ENCODE results near the gene ATXN1. TPM values are rescaled to one million over a fixed set of nuclear protein-coding genes. Genes with fewer than 3 reads are reported as not detected.

ATXN1 gene
- total and polyA plus RNA-seq, 2 experiments from 2014 or later = 4.8 to 9.1 TPM

GRCh38 chr6:16475494-16475781, 285.8 kb downstream of the ATXN1 start (continued):
- no peak for TF ChIP-seq ZNF462 (CRISPR knock-in tag; IDR thresholded peaks at IDR 0.05)
- TF ChIP-seq JUNB (IDR thresholded peaks at IDR 0.05; ENCODE audit: unreplicated experiment) = no peak
- no peak for TF ChIP-seq ZNF331 (CRISPR knock-in tag; IDR thresholded peaks at IDR 0.05; ENCODE audit: low read depth)

DNA sequence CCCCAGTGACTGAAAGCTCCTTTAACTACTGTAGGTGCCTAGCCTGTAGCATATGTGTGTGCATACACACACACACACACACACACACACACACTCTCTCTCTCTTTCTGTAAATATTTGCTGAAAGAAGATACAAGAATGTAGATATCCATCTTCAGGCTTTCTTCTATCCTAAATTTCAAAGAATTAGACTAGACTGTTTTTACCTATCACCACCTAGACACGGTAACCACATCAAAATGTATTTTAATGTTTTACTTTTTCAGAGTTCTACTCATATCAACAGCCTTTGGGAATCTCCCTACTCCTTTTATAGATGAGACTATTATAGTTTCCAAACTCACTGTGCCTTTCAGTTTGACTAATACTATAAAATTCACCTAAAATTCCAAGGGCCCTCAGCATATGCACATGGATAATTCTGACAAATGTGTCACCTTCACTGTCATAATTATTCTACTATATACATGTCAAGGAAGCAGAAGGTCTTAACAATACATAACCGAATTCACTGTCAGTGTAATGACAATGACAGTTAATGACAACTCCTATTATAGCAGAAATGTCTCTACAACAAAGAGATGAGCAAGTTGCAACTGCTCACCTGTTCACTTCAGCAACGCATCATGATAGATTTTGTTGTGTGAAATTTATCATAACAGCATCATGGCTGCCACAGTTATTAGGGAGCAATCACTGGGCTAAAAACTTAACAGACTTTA, 286.3 kb downstream of the ATXN1 start:
- peaks cover 1% of the 10 kb centered on the region for H3K27me3 Mint-ChIP-seq (ENCODE audit: insufficient read depth, low read depth, poor library complexity)
- no peaks in the 10 kb centered on the region for H4K20me1 ChIP-seq (replicated peaks; ENCODE audit: insufficient read depth)
- no peaks in the 10 kb centered on the region for H3K36me3 Mint-ChIP-seq (ENCODE audit: low read depth)
- ATAC-seq = no peak
- no peak for DNase-seq (ENCODE audit: low spot score)
- H3K27ac ChIP-seq (ENCODE audit: low read depth) = no peak overlapping the region
- H3K9me3 Mint-ChIP-seq = no peaks in the 10 kb centered on the region
- H3K27ac Mint-ChIP-seq = no peak overlapping the region
- no peak overlapping the region for H3K4me3 Mint-ChIP-seq
- H3K4me1 Mint-ChIP-seq = peaks cover 3% of the 10 kb centered on the region; the same call in 1 of the 3 replicates
- H3K79me2 ChIP-seq (replicated peaks; ENCODE audit: insufficient read depth) = no peaks in the 10 kb centered on the region
- H3K4me2 ChIP-seq = no peak overlapping the region
- H3K4me1 ChIP-seq (ENCODE audit: insufficient read depth) = no peaks in the 10 kb centered on the region
- no peaks in the 10 kb centered on the region for H3K27me3 ChIP-seq (ENCODE audit: insufficient read depth)
- no peaks in the 10 kb centered on the region for H3K36me3 ChIP-seq (ENCODE audit: insufficient read depth)
- no peak overlapping the region for H2AFZ ChIP-seq
- H3K4me3 ChIP-seq = no peak overlapping the region
- no peaks in the 10 kb centered on the region for H3F3A ChIP-seq (replicated peaks; ENCODE audit: low read depth)
- no peaks in the 10 kb centered on the region for H3K9me2 ChIP-seq (ENCODE audit: insufficient read depth)
- TF ChIP-seq EZH2 (IDR thresholded peaks at IDR 0.05; ENCODE audit: low read depth, unreplicated experiment) (no peak), EZH2phosphoT487 (IDR thresholded peaks at IDR 0.05; ENCODE audit: unreplicated experiment) (no peak), POLR2AphosphoS5 (IDR thresholded peaks at IDR 0.05; ENCODE audit: low read depth) (no peak), REST (IDR thresholded peaks at IDR 0.05; ENCODE audit: unreplicated experiment) (no peak), NANOG (IDR thresholded peaks at IDR 0.05; ENCODE audit: borderline replicate concordance) (no peak), STAT1 (IDR thresholded peaks at IDR 0.05; ENCODE audit: unreplicated experiment) (no peak), ZNF331 (CRISPR knock-in tag; IDR thresholded peaks at IDR 0.05; ENCODE audit: low read depth) (no peak), ZNF114 (CRISPR knock-in tag; IDR thresholded peaks at IDR 0.05) (no peak), JUNB (IDR thresholded peaks at IDR 0.05; ENCODE audit: unreplicated experiment) (no peak)
- TF ChIP-seq, protein P1, sequence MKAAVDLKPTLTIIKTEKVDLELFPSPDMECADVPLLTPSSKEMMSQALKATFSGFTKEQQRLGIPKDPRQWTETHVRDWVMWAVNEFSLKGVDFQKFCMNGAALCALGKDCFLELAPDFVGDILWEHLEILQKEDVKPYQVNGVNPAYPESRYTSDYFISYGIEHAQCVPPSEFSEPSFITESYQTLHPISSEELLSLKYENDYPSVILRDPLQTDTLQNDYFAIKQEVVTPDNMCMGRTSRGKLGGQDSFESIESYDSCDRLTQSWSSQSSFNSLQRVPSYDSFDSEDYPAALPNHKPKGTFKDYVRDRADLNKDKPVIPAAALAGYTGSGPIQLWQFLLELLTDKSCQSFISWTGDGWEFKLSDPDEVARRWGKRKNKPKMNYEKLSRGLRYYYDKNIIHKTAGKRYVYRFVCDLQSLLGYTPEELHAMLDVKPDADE (IDR thresholded peaks at IDR 0.05) = no peak

Measured in GM23338 (cell line).